Activated CD4-positive, alpha-beta T cell treated with anti-CD3 and anti-CD28 coated beads, Interleukin-10, Interleukin-2, amounts not matched to agents 100 ng/mL and 50 ng/mL, durations not matched to agents 16 hours and 8 hours (primary cell): ENCODE results near the gene SLC39A8.
"Not testable (repeated sequence)": the region's sequence is repeated elsewhere in the genome, so short reads cannot be mapped to it uniquely, and the experiment has no call there.

Source experiments
- DNase-seq: peaks from one replicate; pipeline ENCODE4 v3.0.0-alpha.2; 2020

Gene SLC39A8

GRCh38 chr4:102344954-102345794 lies at the start of gene SLC39A8:
Gene SLC39A8, minus strand, starts transcription at chr4:102345482. Its CDS starts 820 bp downstream, at chr4:102344662.
- DNase-seq, result peak; percentile 93

- DNase-seq, result no peak
Observed at GRCh38 chr4:102392033-102392744, 46.9 kb upstream of the SLC39A8 start.

- DNase-seq, result peak; percentile 75
Observed at GRCh38 chr4:102390438-102390837, 45.2 kb upstream of the SLC39A8 start.

GRCh38 chr4:102388611-102389010 lies 43.3 kb upstream of the SLC39A8 start:
- DNase-seq, result no peak

- no peak for DNase-seq
Observed at GRCh38 chr4:102387552-102388150, 42.4 kb upstream of the SLC39A8 start.

GRCh38 chr4:102386966-102387365 lies 41.7 kb upstream of the SLC39A8 start:
- no peak for DNase-seq

GRCh38 chr4:102380253-102380652 lies 35.0 kb upstream of the SLC39A8 start:
- not testable (repeated sequence) for DNase-seq

GRCh38 chr4:102362922-102363432 lies 17.7 kb upstream of the SLC39A8 start:
- no peak for DNase-seq

- no peak for DNase-seq
Observed at GRCh38 chr4:102358128-102358527, 12.8 kb upstream of the SLC39A8 start.

GRCh38 chr4:102357637-102358036 lies 12.4 kb upstream of the SLC39A8 start:
- not testable (repeated sequence) for DNase-seq

- DNase-seq, result no peak
Observed at GRCh38 chr4:102356562-102357202, 11.4 kb upstream of the SLC39A8 start.

- no peak for DNase-seq
Observed at GRCh38 chr4:102355748-102356147, 10.5 kb upstream of the SLC39A8 start.

GRCh38 chr4:102354671-102355454 lies 9.6 kb upstream of the SLC39A8 start:
- no peak for DNase-seq

GRCh38 chr4:102352781-102353180 lies 7.5 kb upstream of the SLC39A8 start:
- no peak for DNase-seq

- no peak for DNase-seq
Observed at GRCh38 chr4:102350634-102351033, 5.4 kb upstream of the SLC39A8 start.

- no peak for DNase-seq
Observed at GRCh38 chr4:102348701-102349100, 3.4 kb upstream of the SLC39A8 start.

GRCh38 chr4:102345795-102346100 lies 466 bp upstream of the SLC39A8 start:
- peak; percentile 24 for DNase-seq

GRCh38 chr4:102344520-102344953 lies 745 bp downstream of the SLC39A8 start:
- peak; percentile 74 for DNase-seq

- DNase-seq, result peak; percentile 68
Observed at GRCh38 chr4:102343964-102344519, 1.2 kb downstream of the SLC39A8 start.

GRCh38 chr4:102342404-102343074 lies 2.7 kb downstream of the SLC39A8 start:
- no peak for DNase-seq

- DNase-seq, result no peak
Observed at GRCh38 chr4:102341201-102341600, 4.1 kb downstream of the SLC39A8 start.
